ENCODE measurements around the gene FTCD. TPM values are rescaled to one million over a fixed set of nuclear protein-coding genes. Genes with fewer than 3 reads are reported as not detected.

Gene FTCD
- total and polyA plus RNA-seq, 2 of the 4 experiments (the other 2 are of a cell fraction) = 0.55 TPM; not detected in 1

DNA sequence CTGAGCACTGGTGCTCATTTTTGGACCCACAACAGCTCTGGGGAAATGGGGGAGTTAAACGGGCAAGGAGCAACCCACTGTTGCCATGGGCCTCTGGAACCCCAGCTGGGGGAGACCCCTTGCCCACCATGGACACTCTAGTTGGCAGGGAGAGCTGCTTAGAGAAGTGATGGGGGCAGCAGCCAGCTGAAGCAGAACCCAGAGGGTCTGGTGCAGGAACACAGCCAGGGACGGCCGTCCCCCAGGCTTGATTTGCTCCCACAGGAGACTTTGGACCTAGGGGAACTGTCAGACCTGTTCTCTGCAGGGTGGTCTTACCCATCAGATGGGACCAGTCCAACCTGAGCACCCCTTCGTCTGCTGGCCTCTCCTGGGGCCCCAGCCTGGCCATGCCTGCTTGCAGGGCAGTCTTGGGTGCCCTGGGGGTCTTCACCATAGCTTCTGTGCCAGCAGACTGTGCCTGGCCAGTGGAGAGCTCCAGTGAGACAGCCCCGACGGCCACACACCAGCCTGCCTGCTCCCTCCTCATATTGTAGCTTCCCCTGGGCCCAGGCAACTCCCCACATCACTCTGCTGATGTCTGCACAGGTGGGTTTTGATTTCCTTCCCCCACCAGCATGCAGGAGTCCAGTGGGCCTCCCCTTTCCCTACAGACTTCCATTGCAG, 17.6 kb upstream of the FTCD start:
- POLR2A ChIA-PET (ENCODE audit: unreplicated experiment) = no interaction called here
- H3K9me3 ChIP-seq (ENCODE audit: control insufficient read depth, insufficient read depth, low read length) = peaks cover 12% of the 10 kb centered on the region
- H3K9ac ChIP-seq (ENCODE audit: low read depth, low read length) = no peak overlapping the region
- H3K79me1 ChIP-seq (ENCODE audit: low read depth in 1 of 2, low read length in 2 of 2) = no peaks in the 10 kb centered on the region
- CTCF ChIA-PET = no interaction called here
- in situ Hi-C loops (cut with MboI; ENCODE audit: low sequenced_read_pairs) (no loop called here), intact Hi-C loops (cut with micrococcal nuclease) (no loop called here), dilution Hi-C loops (cut with HindIII; ENCODE audit: low sequenced_read_pairs, unreplicated experiment) (no loop called here)
- H4K20me1 ChIP-seq (ENCODE audit: insufficient read depth, low read length) = no peaks in the 10 kb centered on the region
- H2BK20ac ChIP-seq (ENCODE audit: low read depth, low read length) = no peak overlapping the region
- no peak overlapping the region for H2BK5ac ChIP-seq (ENCODE audit: low read depth, low read length, poor library complexity, severe bottlenecking)
- H3K56ac ChIP-seq (ENCODE audit: extremely low read depth, insufficient read depth, low read length) = no peak overlapping the region
- H3K18ac ChIP-seq (ENCODE audit: low read depth, low read length) = no peak overlapping the region
- 78% methylated on average over 3 of the region's 6 CpGs; no CpG with 5 or more reads in 1 of the 2 experiments for WGBS, 2 experiments (ENCODE audit: extremely low coverage in 2 of 2, insufficient read length in 1 of 2)
- no peak overlapping the region for H3K4me3 ChIP-seq (ENCODE audit: insufficient read depth, low read depth, low read length)
- no peak overlapping the region for H3K23ac ChIP-seq (ENCODE audit: low read depth, low read length)
- no peak overlapping the region for H2AFZ ChIP-seq (replicated peaks; ENCODE audit: low read length, poor library complexity)
- no peak overlapping the region for H4K8ac ChIP-seq (ENCODE audit: low read depth in 2 of 2, low read length in 2 of 2)
- H2AK9ac ChIP-seq (replicated peaks; ENCODE audit: low read depth, low read length, poor library complexity) = no peak overlapping the region
- H2AK5ac ChIP-seq (ENCODE audit: low read depth, low read length) = no peak overlapping the region
- no peak overlapping the region for H2BK120ac ChIP-seq (ENCODE audit: low read depth, low read length)
- H3K4me1 ChIP-seq (ENCODE audit: control insufficient read depth, insufficient read depth, low read length) = no peaks in the 10 kb centered on the region
- no peak overlapping the region for H3K27ac ChIP-seq (ENCODE audit: insufficient read depth, low read length)
- no peak for TF ChIP-seq RFX5 (IDR thresholded peaks at IDR 0.05; ENCODE audit: low read depth, low read length)
- no peak for TF ChIP-seq CEBPB (IDR thresholded peaks at IDR 0.05; ENCODE audit: low read depth, low read length)
- no peak for TF ChIP-seq BHLHE40 (IDR thresholded peaks at IDR 0.05; ENCODE audit: low read depth, low read length)
- H3K4me2 ChIP-seq (ENCODE audit: low read depth, low read length) = no peak overlapping the region
- no peak overlapping the region for H2BK15ac ChIP-seq (ENCODE audit: low read depth, low read length)
- no peak overlapping the region for H3K4ac ChIP-seq (ENCODE audit: low read depth, low read length)
- no peaks in the 10 kb centered on the region for H3K9me1 ChIP-seq (ENCODE audit: insufficient read depth, low read length)
- no peaks in the 10 kb centered on the region for H3K27me3 ChIP-seq (ENCODE audit: control insufficient read depth, insufficient read depth, low read length)
- no peak for DNase-seq
- no peak overlapping the region for H4K91ac ChIP-seq (ENCODE audit: insufficient read depth, low read depth, low read length)
- no peak overlapping the region for H3K14ac ChIP-seq (replicated peaks; ENCODE audit: low read depth, low read length)
- no peak for ATAC-seq (ENCODE audit: low read depth)
- BruUV-seq (replicated peaks) = no TSS peak
- no peak overlapping the region for H4K5ac ChIP-seq (ENCODE audit: low read depth, low read length)
- no peaks in the 10 kb centered on the region; the same call in 1 of the 2 replicates for H3K36me3 ChIP-seq (ENCODE audit: control insufficient read depth, insufficient read depth, low read length)
